Measurements from ENCODE around the gene TRIL. TPM values are rescaled to one million over a fixed set of nuclear protein-coding genes. Genes with fewer than 3 reads are reported as not detected.

The TRIL gene
- total and polyA plus RNA-seq, 2 experiments from 2014 or later = 0.95 to 4.5 TPM

GRCh38 chr7:28992798-28993197 lies 34.7 kb upstream of the TRIL start:
- H3K36me3 ChIP-seq (ENCODE audit: insufficient read depth) = no peaks in the 10 kb centered on the region
- DNase-seq (ENCODE audit: low spot score) = no peak
- no peaks in the 10 kb centered on the region for H3K79me2 ChIP-seq (replicated peaks; ENCODE audit: insufficient read depth)
- H3K4me2 ChIP-seq = no peak overlapping the region
- H3K4me3 ChIP-seq = no peak overlapping the region
- Mint-ChIP-seq H3K36me3 (ENCODE audit: low read depth) (no peaks in the 10 kb centered on the region), H3K27ac (no peak overlapping the region), H3K4me1 (peaks cover 14% of the 10 kb centered on the region), H3K9me3 (no peaks in the 10 kb centered on the region), H3K4me3 (no peak overlapping the region), H3K27me3 (ENCODE audit: insufficient read depth, low read depth, poor library complexity) (peaks cover 2% of the 10 kb centered on the region)
- TF ChIP-seq ZNF331 (CRISPR knock-in tag; IDR thresholded peaks at IDR 0.05; ENCODE audit: low read depth) = no peak
- TF ChIP-seq NANOG (IDR thresholded peaks at IDR 0.05; ENCODE audit: borderline replicate concordance) = no peak
- TF ChIP-seq, protein P1, sequence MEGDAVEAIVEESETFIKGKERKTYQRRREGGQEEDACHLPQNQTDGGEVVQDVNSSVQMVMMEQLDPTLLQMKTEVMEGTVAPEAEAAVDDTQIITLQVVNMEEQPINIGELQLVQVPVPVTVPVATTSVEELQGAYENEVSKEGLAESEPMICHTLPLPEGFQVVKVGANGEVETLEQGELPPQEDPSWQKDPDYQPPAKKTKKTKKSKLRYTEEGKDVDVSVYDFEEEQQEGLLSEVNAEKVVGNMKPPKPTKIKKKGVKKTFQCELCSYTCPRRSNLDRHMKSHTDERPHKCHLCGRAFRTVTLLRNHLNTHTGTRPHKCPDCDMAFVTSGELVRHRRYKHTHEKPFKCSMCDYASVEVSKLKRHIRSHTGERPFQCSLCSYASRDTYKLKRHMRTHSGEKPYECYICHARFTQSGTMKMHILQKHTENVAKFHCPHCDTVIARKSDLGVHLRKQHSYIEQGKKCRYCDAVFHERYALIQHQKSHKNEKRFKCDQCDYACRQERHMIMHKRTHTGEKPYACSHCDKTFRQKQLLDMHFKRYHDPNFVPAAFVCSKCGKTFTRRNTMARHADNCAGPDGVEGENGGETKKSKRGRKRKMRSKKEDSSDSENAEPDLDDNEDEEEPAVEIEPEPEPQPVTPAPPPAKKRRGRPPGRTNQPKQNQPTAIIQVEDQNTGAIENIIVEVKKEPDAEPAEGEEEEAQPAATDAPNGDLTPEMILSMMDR (conservative IDR thresholded peaks at IDR 0.05; ENCODE audit: low read depth in 2 of 2) = no peak
- no peak for TF ChIP-seq ZNF114 (CRISPR knock-in tag; IDR thresholded peaks at IDR 0.05)
- TF ChIP-seq, protein P2, sequence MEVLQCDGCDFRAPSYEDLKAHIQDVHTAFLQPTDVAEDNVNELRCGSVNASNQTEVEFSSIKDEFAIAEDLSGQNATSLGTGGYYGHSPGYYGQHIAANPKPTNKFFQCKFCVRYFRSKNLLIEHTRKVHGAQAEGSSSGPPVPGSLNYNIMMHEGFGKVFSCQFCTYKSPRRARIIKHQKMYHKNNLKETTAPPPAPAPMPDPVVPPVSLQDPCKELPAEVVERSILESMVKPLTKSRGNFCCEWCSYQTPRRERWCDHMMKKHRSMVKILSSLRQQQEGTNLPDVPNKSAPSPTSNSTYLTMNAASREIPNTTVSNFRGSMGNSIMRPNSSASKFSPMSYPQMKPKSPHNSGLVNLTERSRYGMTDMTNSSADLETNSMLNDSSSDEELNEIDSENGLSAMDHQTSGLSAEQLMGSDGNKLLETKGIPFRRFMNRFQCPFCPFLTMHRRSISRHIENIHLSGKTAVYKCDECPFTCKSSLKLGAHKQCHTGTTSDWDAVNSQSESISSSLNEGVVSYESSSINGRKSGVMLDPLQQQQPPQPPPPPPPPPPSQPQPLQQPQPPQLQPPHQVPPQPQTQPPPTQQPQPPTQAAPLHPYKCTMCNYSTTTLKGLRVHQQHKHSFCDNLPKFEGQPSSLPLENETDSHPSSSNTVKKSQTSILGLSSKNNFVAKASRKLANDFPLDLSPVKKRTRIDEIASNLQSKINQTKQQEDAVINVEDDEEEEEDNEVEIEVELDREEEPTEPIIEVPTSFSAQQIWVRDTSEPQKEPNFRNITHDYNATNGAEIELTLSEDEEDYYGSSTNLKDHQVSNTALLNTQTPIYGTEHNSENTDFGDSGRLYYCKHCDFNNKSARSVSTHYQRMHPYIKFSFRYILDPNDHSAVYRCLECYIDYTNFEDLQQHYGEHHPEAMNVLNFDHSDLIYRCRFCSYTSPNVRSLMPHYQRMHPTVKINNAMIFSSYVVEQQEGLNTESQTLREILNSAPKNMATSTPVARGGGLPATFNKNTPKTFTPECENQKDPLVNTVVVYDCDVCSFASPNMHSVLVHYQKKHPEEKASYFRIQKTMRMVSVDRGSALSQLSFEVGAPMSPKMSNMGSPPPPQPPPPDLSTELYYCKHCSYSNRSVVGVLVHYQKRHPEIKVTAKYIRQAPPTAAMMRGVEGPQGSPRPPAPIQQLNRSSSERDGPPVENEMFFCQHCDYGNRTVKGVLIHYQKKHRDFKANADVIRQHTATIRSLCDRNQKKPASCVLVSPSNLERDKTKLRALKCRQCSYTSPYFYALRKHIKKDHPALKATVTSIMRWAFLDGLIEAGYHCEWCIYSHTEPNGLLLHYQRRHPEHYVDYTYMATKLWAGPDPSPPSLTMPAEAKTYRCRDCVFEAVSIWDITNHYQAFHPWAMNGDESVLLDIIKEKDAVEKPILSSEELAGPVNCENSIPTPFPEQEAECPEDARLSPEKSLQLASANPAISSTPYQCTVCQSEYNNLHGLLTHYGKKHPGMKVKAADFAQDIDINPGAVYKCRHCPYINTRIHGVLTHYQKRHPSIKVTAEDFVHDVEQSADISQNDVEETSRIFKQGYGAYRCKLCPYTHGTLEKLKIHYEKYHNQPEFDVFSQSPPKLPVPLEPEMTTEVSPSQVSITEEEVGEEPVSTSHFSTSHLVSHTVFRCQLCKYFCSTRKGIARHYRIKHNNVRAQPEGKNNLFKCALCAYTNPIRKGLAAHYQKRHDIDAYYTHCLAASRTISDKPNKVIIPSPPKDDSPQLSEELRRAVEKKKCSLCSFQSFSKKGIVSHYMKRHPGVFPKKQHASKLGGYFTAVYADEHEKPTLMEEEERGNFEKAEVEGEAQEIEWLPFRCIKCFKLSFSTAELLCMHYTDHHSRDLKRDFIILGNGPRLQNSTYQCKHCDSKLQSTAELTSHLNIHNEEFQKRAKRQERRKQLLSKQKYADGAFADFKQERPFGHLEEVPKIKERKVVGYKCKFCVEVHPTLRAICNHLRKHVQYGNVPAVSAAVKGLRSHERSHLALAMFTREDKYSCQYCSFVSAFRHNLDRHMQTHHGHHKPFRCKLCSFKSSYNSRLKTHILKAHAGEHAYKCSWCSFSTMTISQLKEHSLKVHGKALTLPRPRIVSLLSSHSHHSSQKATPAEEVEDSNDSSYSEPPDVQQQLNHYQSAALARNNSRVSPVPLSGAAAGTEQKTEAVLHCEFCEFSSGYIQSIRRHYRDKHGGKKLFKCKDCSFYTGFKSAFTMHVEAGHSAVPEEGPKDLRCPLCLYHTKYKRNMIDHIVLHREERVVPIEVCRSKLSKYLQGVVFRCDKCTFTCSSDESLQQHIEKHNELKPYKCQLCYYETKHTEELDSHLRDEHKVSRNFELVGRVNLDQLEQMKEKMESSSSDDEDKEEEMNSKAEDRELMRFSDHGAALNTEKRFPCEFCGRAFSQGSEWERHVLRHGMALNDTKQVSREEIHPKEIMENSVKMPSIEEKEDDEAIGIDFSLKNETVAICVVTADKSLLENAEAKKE (CRISPR knock-in tag; IDR thresholded peaks at IDR 0.05) = no peak
- TF ChIP-seq, protein P3, sequence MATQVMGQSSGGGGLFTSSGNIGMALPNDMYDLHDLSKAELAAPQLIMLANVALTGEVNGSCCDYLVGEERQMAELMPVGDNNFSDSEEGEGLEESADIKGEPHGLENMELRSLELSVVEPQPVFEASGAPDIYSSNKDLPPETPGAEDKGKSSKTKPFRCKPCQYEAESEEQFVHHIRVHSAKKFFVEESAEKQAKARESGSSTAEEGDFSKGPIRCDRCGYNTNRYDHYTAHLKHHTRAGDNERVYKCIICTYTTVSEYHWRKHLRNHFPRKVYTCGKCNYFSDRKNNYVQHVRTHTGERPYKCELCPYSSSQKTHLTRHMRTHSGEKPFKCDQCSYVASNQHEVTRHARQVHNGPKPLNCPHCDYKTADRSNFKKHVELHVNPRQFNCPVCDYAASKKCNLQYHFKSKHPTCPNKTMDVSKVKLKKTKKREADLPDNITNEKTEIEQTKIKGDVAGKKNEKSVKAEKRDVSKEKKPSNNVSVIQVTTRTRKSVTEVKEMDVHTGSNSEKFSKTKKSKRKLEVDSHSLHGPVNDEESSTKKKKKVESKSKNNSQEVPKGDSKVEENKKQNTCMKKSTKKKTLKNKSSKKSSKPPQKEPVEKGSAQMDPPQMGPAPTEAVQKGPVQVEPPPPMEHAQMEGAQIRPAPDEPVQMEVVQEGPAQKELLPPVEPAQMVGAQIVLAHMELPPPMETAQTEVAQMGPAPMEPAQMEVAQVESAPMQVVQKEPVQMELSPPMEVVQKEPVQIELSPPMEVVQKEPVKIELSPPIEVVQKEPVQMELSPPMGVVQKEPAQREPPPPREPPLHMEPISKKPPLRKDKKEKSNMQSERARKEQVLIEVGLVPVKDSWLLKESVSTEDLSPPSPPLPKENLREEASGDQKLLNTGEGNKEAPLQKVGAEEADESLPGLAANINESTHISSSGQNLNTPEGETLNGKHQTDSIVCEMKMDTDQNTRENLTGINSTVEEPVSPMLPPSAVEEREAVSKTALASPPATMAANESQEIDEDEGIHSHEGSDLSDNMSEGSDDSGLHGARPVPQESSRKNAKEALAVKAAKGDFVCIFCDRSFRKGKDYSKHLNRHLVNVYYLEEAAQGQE (IDR thresholded peaks at IDR 0.05; ENCODE audit: unreplicated experiment) = no peak
- no peak for TF ChIP-seq JUNB (IDR thresholded peaks at IDR 0.05; ENCODE audit: unreplicated experiment)
- TF ChIP-seq CREB1 (CRISPR knock-in tag; IDR thresholded peaks at IDR 0.05; ENCODE audit: low read depth) = no peak
- TF ChIP-seq EZH2phosphoT487 (IDR thresholded peaks at IDR 0.05; ENCODE audit: unreplicated experiment) = no peak
- no peak for TF ChIP-seq ETS1 (IDR thresholded peaks at IDR 0.05)
- TF ChIP-seq STAT1 (IDR thresholded peaks at IDR 0.05; ENCODE audit: unreplicated experiment) = no peak
- no peak for TF ChIP-seq POLR2AphosphoS5 (IDR thresholded peaks at IDR 0.05; ENCODE audit: low read depth)
- H3K4me1 ChIP-seq (ENCODE audit: insufficient read depth) = peaks cover 7% of the 10 kb centered on the region
- H2AFZ ChIP-seq = no peak overlapping the region
- H3K27me3 ChIP-seq (ENCODE audit: insufficient read depth) = no peaks in the 10 kb centered on the region
- H4K20me1 ChIP-seq (replicated peaks; ENCODE audit: insufficient read depth) = no peaks in the 10 kb centered on the region
- H3K27ac ChIP-seq (ENCODE audit: low read depth) = no peak overlapping the region
- H3K9me2 ChIP-seq (ENCODE audit: insufficient read depth) = no peaks in the 10 kb centered on the region
- no peak for ATAC-seq
- H3F3A ChIP-seq (replicated peaks; ENCODE audit: low read depth) = no peaks in the 10 kb centered on the region

Measured in GM23338 (cell line).